Cardiac muscle cell (in vitro differentiated cells and primary cell): ENCODE results near the gene KLHL15. TPM values are rescaled to one million over a fixed set of nuclear protein-coding genes. Genes with fewer than 3 reads are reported as not detected.

Experiments used
- DNase-seq, 2 donors: peaks; one replicate each; pipeline versions ENCODE4 v3.0.0 to v3.0.0-alpha.2; 2010 to 2017; ENCODE audit warnings: low read depth in 1 of 2, low spot score in 1 of 2
- H3K27ac ChIP-seq: fragments of 200-600 bp; sonication (generic); 2 replicates; pipeline ENCODE4 v1.5.1; 2016
- H3K27me3 ChIP-seq: fragments of 200-600 bp; sonication (generic); 2 replicates; pipeline ENCODE4 v1.6.0; 2016; ENCODE audit warnings: control low read depth
- H3K36me3 ChIP-seq: fragments of 200-600 bp; sonication (generic); 2 replicates; pipeline ENCODE4 v1.5.1; 2016; ENCODE audit warnings: control low read depth
- H3K4me1 ChIP-seq: fragments of 200-600 bp; sonication (generic); 2 replicates; pipeline ENCODE4 v1.8.1; 2017; ENCODE audit warnings: low read depth, mild to moderate bottlenecking, mixed run types
- H3K4me3 ChIP-seq: fragments of 200-600 bp; sonication (generic); 2 replicates; pipeline ENCODE4 v1.5.1; 2016; ENCODE audit warnings: mild to moderate bottlenecking
- H3K9me3 ChIP-seq: fragments of 200-600 bp; sonication (generic); 2 replicates; pipeline ENCODE4 v1.5.1; 2017; ENCODE audit warnings: low read depth, mild to moderate bottlenecking, control low read depth
- polyA plus RNA-seq: library from polyadenylated mRNA; unstranded; fragments of >200 nt; fragmentation: Nextera tagmentation; extraction: Ambion mirVana; gene quantifications from 2 replicates; pipeline ENCODE4 v1.2.1, GENCODE V29; 2016
- total RNA-seq: library from RNA; depleted of rRNA; stranded (reverse); fragments of >200 nt; gene quantifications from 2 replicates; pipeline ENCODE4 v1.2.3, GENCODE V29; 2016
- TF ChIP-seq, protein P1 (sequence below): IDR thresholded peaks from 2 replicates; pipeline ENCODE4 v1.5.1; 2012; ENCODE audit warnings: low read depth, mild to moderate bottlenecking, low read length

KLHL15 gene
- total and polyA plus RNA-seq, 2 experiments from 2014 or later = 3.5 to 15.8 TPM

DNA sequence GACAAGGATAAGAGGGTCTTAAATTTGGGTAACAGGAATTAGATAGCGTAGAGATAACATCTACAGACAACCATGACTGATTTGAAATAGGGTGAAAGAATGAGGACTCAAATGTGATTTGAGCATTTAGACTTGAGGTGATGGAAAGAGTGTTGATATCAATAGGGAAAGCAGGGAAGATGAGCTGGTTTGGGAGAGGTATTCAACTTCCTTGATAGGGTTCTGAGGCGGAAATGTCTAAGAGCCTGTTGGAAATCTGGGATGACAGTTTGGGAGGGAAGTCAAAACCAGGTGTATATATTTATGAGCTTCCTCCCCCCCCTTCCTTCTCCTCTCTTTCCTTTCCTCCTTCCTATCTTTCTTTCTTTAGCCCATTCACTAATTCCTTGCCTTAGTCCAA lies 36.5 kb downstream of the KLHL15 start:
- no peak overlapping the region for H3K4me3 ChIP-seq
- no peak for DNase-seq
- no peaks in the 10 kb centered on the region for H3K27me3 ChIP-seq
- peak overlapping the region; percentile 34 for H3K27ac ChIP-seq
- no peaks in the 10 kb centered on the region for H3K4me1 ChIP-seq
- TF ChIP-seq, protein P1, sequence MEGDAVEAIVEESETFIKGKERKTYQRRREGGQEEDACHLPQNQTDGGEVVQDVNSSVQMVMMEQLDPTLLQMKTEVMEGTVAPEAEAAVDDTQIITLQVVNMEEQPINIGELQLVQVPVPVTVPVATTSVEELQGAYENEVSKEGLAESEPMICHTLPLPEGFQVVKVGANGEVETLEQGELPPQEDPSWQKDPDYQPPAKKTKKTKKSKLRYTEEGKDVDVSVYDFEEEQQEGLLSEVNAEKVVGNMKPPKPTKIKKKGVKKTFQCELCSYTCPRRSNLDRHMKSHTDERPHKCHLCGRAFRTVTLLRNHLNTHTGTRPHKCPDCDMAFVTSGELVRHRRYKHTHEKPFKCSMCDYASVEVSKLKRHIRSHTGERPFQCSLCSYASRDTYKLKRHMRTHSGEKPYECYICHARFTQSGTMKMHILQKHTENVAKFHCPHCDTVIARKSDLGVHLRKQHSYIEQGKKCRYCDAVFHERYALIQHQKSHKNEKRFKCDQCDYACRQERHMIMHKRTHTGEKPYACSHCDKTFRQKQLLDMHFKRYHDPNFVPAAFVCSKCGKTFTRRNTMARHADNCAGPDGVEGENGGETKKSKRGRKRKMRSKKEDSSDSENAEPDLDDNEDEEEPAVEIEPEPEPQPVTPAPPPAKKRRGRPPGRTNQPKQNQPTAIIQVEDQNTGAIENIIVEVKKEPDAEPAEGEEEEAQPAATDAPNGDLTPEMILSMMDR = no peak
- H3K36me3 ChIP-seq = peaks cover 33% of the 10 kb centered on the region
- no peaks in the 10 kb centered on the region for H3K9me3 ChIP-seq

DNA sequence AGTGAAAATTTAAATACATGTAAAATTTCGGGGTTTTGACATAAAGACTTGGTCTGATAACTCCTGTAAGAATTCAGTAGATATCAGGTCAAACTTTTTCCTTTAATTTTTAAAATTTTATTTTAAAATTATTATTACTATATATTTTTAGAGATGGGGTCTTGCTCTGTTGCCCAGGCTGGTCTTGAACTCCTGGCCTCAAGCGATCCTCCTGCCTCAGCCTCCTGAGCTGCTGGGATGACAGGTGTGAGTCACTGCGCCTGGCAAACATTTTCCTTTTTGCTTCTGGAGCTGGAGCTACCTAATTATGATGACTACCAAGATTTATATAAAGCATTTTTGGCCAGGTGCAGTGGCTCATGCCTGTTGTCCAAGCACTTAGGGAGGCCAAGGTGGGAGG lies 37.3 kb downstream of the KLHL15 start:
- no peaks in the 10 kb centered on the region for H3K9me3 ChIP-seq
- no peak overlapping the region for H3K4me3 ChIP-seq
- TF ChIP-seq, protein P1 = no peak
- no peak overlapping the region for H3K27ac ChIP-seq
- DNase-seq = no peak
- no peaks in the 10 kb centered on the region for H3K27me3 ChIP-seq
- no peaks in the 10 kb centered on the region for H3K4me1 ChIP-seq
- peaks cover 33% of the 10 kb centered on the region for H3K36me3 ChIP-seq

DNA sequence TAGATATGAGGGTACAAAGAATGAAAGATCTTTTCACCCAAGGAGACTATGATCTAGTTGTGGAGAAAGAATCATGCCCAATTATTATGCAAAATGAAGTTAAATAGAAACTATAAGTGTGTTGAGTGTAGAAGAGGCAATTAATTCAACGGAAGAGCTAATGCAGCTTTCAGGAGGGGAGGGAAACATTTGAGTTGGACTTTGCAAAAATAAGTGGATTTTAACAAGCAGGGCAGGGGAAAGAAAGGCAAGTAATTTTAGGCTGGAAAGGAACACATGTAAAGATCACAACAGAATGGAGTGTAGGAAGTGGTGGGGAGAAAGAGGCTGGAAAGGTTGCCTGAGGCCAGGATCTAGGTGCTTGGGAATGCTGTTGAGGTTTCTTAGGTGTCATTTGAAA lies 44.1 kb downstream of the KLHL15 start:
- Histone ChIP-seq H3K4me1 (peaks cover 21% of the 10 kb centered on the region), H3K36me3 (peaks cover 19% of the 10 kb centered on the region), H3K9me3 (no peaks in the 10 kb centered on the region), H3K27me3 (no peaks in the 10 kb centered on the region), H3K4me3 (no peak overlapping the region), H3K27ac (no peak overlapping the region)
- TF ChIP-seq, protein P1 = no peak
- DNase-seq = no peak

DNA sequence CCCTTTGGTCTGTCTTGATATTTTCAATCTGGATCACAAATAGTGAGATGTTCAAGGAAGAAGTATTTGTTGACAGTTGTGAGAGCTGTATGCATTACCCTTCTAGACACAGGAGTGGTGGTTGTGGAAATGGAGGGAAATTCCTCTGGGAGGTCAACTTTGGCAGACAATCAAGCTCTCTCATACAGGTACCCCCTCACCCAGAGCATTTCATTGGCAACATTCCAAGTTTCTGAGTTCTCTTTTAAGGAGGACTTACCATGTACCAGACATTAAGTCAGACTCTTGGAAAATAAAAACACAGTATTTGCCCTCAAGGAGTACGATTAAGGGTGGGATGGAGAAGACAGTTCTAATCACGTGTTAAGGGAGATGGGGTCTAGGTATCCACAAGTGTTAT lies 45.3 kb downstream of the KLHL15 start:
- Histone ChIP-seq H3K4me1 (peaks cover 21% of the 10 kb centered on the region), H3K9me3 (no peaks in the 10 kb centered on the region), H3K4me3 (no peak overlapping the region), H3K36me3 (peaks cover 8% of the 10 kb centered on the region), H3K27me3 (no peaks in the 10 kb centered on the region), H3K27ac (peak overlapping the region; percentile 63)
- TF ChIP-seq, protein P1 = no peak
- DNase-seq = peak in 1 of 2 donors; percentile 27

DNA sequence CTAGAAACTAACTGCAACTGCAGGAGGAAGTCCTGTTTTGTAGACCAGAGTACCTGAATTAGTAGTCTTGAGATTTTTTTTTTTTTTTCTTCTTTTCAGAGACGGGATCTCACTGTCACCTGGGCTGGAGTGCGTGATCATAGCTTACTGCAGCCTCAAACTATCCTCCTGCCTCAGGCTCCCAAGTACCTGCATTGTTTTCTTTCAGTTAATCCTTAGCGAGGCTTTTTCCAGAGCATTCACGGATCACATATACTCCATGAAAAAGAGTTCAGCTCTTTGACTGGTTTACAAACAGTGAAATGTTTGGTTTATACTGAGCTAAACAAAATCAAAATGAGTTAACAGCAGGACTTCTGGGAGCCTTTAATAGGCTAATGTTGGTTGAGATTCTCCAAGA lies 45.8 kb downstream of the KLHL15 start:
- Histone ChIP-seq H3K27me3 (no peaks in the 10 kb centered on the region), H3K36me3 (peaks cover 3% of the 10 kb centered on the region), H3K9me3 (no peaks in the 10 kb centered on the region), H3K27ac (peak overlapping the region; percentile 63), H3K4me1 (peaks cover 21% of the 10 kb centered on the region), H3K4me3 (no peak overlapping the region)
- no peak for DNase-seq
- TF ChIP-seq, protein P1 = no peak

DNA sequence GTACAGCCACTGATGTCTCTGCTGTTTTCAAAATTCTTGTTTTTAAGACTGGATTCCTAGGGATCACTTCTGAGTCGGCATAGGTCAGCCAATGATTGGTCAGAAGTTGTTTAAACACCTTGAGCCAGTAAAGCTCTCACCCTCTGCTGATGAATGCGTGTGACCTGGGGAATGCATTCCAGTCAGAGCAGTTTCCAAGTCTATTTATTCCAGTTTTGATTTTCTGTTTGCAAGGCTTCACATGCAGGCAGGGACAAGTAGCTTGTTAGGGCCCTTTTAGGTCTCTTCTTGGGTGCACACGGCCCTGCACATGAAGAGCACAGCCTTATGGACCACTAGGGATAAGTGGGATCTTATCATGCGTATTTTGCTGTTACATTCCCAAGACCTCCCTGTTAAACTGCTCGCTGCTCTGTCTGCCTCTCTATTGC lies 47.0 kb downstream of the KLHL15 start:
- H3K9me3 ChIP-seq = no peaks in the 10 kb centered on the region
- peaks cover 21% of the 10 kb centered on the region for H3K4me1 ChIP-seq
- no peaks in the 10 kb centered on the region for H3K27me3 ChIP-seq
- TF ChIP-seq, protein P1 = no peak
- H3K36me3 ChIP-seq = no peaks in the 10 kb centered on the region
- no peak overlapping the region for H3K4me3 ChIP-seq
- peak in 1 of 2 donors; percentile 28 for DNase-seq
- peak overlapping the region; percentile 80 for H3K27ac ChIP-seq
